ENCODE data around the gene FOXP1.
"Not testable (repeated sequence)": the region's sequence is repeated elsewhere in the genome, so short reads cannot be mapped to it uniquely, and the experiment has no call there.

Gene FOXP1

GRCh38 chr3:71042759-71043158 is 540.8 kb downstream of the FOXP1 start:
- no peak for DNase-seq

DNA sequence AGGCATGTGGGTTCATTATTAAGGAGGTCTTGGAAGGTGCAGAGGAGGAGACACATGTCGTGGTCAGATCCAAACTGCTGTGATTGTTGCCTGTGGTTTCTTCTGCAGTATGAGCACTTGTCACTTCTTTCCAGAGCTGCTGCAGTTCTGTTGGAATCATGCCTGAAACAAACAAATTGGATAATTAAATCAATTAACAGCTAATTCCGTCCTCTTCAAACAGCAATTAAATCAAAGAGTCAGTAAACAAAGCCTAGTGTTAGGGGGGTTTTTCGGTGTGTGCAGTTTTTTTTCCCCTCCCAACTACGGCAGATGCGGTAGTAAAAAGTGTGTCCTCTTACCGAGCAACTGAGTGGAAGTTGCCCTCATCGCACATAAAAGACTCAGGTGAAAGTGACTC is 542.2 kb downstream of the FOXP1 start:
- no peak for DNase-seq

- DNase-seq, result no peak
These were observed 544.2 kb downstream of the FOXP1 start for GRCh38 chr3:71039332-71039731.

DNA sequence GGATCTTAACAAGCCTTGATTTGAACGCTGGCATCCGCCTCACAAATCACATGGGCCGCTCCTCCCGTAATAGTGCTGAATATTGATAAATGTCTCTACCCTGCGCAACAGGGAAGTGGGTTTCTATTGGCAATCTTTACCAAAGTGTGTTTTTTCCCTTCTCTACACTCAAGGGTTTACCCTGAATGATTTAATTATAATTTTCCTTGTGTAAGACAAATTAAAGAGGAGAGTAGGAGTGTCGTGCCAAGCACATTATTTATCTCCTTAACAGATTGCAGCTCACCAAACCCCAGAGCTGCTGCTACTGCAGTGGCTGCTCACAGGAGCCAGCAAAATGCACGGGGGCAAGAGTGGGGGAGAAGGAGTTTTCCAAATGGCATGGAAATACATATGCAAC is 545.8 kb downstream of the FOXP1 start:
- no peak for DNase-seq

GRCh38 chr3:71035886-71036285 is 547.6 kb downstream of the FOXP1 start:
- DNase-seq, result no peak

DNA sequence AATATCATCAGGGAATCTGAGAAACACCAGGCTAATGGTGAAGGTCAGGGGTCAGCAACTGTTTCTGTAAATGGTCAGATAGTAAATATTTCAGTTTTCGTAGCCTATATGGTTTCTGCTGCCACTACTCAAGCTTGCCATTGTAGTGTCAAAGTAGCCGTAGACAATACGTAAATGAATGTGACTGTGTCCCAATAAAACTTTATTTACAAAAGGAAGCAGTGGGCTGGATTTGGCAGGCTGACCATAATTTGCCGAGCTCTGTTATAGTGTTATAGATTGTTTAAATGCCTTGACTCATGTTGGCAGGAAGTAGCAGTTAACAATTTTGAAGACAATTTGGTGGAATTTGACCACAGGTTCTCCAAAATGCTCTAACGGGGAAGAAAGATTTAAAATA is 548.2 kb downstream of the FOXP1 start:
- peak; percentile 27 for DNase-seq

DNA sequence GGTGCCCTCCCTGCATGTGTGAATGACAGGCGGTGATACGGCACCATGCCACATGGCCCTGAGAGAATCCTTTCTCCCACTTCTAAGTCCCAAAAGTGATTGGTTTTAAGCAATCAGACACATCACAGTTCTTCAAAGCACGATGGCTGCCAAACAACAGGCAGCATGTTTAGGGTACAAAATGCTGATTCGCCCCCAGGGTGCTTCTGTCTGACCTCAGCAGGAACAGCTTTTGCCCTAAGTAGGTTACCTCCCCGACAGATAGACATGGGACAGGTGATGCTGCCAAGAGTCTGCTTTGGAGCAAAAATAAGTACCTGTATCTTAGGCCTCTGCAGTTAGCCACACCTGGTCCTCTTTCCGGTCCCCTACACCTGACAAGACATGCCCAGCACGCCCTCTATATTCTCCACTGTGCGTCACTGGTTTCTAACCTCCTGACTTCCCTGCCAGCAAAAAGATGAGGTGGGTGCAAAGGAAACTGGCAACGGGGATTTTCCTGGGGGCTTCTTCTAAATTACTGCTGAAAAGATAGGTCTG is 549.8 kb downstream of the FOXP1 start:
- no peak for DNase-seq

- no peak for DNase-seq
These were observed 551.5 kb downstream of the FOXP1 start for GRCh38 chr3:71031914-71032521.

GRCh38 chr3:71031181-71031580 is 552.3 kb downstream of the FOXP1 start:
- DNase-seq, result peak; percentile 65

DNA sequence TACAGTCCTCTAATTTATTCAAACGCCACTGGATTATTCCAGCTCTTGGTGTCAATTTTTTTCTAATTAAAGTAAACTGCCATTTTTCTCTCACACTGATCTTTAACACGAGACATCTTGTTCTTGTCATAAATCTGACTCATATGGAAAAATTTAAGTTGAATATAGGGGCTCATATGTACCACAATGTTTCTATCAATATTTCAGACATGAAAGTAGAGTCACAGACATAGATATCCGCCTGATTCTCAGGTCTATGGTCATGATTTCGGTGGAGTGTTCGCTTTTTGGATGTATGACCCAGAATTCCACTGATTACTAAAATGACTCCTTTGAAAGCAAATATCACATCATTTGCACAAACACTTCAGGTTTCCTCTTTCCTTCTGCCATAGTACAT is 552.8 kb downstream of the FOXP1 start:
- no peak for DNase-seq

DNA sequence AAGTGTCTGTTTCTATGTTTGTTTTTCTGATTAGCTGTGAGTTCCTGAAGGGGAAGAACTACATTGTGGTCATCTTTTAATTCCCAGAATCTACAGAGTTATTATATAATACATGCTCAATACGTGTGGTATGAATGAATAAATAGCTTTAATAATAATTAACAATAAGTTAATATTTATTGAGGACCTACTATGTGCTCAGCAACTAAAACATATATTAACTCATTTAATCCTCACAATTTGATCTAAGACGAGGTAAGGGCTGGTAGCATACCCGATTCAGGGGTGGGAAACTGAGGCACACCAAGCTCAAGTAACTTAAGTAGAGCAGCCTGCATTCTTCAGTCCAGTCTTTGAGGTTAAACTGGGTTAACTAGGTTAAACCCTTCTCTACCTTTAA is 553.8 kb downstream of the FOXP1 start:
- no peak for DNase-seq

GRCh38 chr3:71028802-71029201 is 554.7 kb downstream of the FOXP1 start:
- no peak for DNase-seq

DNA sequence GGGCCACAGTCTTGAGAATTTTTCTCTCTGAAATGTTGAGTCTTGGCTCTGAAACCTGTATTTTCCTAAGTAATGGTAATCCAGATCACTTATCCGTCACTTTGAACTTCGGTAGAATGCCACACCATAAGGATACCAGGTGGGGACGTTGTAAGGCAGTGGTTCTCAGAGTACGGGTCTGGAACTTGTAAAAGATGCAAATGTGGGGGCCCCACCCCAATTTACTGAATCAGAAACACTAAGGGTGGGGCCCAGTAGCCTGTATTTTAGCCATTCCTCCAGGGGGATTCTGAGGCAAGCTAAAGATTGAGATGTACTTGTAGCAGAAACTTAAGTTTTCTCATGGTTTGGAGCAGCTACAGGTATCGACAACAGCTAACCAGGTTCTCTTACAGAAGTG is 555.3 kb downstream of the FOXP1 start:
- DNase-seq, result no peak

- DNase-seq, result peak; percentile 68
These were observed 556.6 kb downstream of the FOXP1 start for GRCh38 chr3:71026634-71027578.

GRCh38 chr3:71025516-71025915 is 558.0 kb downstream of the FOXP1 start:
- DNase-seq, result no peak

- DNase-seq, result no peak
These were observed 558.5 kb downstream of the FOXP1 start for GRCh38 chr3:71025010-71025409.

- no peak for DNase-seq
These were observed 560.8 kb downstream of the FOXP1 start for GRCh38 chr3:71022551-71023335.

DNA sequence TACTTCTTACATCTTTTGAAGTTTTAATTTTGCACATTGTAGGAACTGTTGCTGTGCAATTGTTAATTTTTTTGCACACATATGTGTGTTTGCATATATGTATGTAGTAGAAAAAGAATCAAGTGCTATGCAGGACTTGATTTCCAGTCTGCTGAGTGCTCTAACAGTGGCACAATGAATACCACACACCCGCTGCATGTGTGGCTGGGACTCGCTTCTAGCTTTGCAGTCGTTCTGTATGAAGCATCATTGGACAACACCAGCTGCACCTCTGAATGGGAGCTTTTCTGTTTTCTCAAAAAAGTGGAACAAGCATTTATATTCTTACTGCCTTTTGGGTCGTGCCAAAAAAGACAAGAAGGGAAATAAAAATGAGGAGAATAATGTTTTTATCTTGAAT is 564.7 kb downstream of the FOXP1 start:
- DNase-seq, result no peak

GRCh38 chr3:71016178-71016845 is 567.2 kb downstream of the FOXP1 start:
- no peak for DNase-seq

DNA sequence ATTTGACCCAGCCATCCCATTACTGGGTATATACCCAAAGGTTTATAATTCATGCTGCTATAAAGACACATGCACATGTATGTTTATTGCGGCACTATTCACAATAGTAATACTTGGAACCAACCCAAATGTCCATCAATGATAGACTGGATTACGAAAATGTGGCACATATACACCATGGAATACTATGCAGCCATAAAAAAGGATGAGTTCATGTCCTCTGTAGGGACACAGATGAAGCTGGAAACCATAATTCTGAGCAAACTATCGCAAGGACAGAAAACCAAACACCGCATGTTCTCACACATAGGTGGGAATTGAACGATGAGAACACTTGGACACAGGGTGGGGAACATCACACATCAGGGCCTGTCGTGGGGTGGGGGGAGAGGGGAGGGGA is 568.9 kb downstream of the FOXP1 start:
- DNase-seq, result not testable (repeated sequence)

- DNase-seq, result no peak
These were observed 570.6 kb downstream of the FOXP1 start for GRCh38 chr3:71012971-71013370.

GRCh38 chr3:71011565-71012287 is 571.8 kb downstream of the FOXP1 start:
- no peak for DNase-seq

All from inflammatory macrophage treated with lipopolysaccharide for 4 hours (primary cell).